Measurements from ENCODE around the gene TOR4A. TPM values are rescaled to one million over a fixed set of nuclear protein-coding genes. Genes with fewer than 3 reads are reported as not detected.

TOR4A gene
- total and polyA plus RNA-seq, 2 experiments from 2014 or later = 2.0 to 19.0 TPM

DNA sequence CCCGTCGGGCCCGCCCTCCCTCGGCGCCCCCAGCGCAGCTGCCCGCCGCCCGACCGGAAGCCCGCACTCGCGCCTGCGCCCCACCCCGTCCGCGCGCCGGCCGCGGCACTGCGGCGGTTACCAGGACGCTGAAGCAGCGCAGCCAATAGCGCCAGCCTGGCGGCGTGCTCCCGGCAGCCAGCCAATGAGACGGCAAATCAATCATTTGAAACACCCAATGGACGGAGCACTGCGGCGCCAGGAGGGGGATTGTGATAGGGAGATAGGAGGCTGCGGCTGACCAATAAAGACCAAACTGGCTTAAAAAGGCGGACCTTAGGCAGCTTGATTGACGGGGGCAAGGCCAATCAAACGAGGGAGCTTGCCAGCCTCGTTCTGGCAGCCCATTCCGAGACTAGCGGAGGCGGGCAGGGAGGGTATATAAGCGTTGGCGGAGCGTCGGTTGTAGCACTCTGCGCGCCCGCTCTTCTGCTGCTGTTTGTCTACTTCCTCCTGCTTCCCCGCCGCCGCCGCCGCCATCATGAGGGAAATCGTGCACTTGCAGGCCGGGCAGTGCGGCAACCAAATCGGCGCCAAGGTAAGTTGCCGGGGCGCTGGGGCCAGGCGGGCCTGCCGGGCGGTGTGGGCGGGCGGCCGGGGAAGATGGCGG, 36.6 kb upstream of the TOR4A start, which contains the start of gene TUBB4B (continued):
- TF ChIP-seq, protein P1, sequence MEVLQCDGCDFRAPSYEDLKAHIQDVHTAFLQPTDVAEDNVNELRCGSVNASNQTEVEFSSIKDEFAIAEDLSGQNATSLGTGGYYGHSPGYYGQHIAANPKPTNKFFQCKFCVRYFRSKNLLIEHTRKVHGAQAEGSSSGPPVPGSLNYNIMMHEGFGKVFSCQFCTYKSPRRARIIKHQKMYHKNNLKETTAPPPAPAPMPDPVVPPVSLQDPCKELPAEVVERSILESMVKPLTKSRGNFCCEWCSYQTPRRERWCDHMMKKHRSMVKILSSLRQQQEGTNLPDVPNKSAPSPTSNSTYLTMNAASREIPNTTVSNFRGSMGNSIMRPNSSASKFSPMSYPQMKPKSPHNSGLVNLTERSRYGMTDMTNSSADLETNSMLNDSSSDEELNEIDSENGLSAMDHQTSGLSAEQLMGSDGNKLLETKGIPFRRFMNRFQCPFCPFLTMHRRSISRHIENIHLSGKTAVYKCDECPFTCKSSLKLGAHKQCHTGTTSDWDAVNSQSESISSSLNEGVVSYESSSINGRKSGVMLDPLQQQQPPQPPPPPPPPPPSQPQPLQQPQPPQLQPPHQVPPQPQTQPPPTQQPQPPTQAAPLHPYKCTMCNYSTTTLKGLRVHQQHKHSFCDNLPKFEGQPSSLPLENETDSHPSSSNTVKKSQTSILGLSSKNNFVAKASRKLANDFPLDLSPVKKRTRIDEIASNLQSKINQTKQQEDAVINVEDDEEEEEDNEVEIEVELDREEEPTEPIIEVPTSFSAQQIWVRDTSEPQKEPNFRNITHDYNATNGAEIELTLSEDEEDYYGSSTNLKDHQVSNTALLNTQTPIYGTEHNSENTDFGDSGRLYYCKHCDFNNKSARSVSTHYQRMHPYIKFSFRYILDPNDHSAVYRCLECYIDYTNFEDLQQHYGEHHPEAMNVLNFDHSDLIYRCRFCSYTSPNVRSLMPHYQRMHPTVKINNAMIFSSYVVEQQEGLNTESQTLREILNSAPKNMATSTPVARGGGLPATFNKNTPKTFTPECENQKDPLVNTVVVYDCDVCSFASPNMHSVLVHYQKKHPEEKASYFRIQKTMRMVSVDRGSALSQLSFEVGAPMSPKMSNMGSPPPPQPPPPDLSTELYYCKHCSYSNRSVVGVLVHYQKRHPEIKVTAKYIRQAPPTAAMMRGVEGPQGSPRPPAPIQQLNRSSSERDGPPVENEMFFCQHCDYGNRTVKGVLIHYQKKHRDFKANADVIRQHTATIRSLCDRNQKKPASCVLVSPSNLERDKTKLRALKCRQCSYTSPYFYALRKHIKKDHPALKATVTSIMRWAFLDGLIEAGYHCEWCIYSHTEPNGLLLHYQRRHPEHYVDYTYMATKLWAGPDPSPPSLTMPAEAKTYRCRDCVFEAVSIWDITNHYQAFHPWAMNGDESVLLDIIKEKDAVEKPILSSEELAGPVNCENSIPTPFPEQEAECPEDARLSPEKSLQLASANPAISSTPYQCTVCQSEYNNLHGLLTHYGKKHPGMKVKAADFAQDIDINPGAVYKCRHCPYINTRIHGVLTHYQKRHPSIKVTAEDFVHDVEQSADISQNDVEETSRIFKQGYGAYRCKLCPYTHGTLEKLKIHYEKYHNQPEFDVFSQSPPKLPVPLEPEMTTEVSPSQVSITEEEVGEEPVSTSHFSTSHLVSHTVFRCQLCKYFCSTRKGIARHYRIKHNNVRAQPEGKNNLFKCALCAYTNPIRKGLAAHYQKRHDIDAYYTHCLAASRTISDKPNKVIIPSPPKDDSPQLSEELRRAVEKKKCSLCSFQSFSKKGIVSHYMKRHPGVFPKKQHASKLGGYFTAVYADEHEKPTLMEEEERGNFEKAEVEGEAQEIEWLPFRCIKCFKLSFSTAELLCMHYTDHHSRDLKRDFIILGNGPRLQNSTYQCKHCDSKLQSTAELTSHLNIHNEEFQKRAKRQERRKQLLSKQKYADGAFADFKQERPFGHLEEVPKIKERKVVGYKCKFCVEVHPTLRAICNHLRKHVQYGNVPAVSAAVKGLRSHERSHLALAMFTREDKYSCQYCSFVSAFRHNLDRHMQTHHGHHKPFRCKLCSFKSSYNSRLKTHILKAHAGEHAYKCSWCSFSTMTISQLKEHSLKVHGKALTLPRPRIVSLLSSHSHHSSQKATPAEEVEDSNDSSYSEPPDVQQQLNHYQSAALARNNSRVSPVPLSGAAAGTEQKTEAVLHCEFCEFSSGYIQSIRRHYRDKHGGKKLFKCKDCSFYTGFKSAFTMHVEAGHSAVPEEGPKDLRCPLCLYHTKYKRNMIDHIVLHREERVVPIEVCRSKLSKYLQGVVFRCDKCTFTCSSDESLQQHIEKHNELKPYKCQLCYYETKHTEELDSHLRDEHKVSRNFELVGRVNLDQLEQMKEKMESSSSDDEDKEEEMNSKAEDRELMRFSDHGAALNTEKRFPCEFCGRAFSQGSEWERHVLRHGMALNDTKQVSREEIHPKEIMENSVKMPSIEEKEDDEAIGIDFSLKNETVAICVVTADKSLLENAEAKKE (CRISPR knock-in tag; IDR thresholded peaks at IDR 0.05) = no peak

DNA sequence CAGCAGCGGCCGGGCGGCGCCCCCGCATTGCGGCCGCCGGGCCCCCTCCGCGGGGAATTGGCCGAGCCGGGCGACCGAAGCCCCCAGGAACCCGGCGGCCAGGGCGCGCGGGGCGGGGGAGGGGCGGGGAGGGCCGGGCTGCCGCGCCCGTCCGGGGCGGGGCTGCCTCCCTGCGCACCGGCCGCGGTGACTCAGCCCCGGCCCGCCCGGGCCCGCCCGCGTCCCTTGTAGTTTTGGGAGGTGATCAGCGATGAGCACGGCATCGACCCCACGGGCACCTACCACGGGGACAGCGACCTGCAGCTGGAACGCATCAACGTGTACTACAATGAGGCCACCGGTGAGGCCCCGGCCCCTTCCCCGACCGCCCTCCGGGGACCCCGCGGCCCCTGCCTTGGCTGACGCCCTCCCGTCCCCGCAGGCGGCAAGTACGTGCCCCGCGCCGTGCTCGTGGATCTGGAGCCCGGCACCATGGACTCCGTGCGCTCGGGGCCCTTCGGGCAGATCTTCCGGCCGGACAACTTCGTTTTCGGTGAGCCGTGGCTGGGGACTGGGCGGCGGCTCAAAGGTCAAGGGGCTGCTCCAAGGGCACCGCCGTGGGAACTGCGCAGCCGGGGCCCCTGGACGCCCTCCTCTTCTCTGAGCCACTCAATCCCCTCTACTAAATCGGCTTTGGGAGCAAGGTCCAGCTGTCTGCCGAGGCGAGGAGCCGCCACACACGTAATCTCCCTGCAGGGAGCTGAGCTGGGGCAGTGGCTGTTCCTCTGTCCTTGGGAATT, 35.8 kb upstream of the TOR4A start:
- no peaks in the 10 kb centered on the region for H3K27me3 ChIP-seq (ENCODE audit: insufficient read depth)
- peak overlapping the region; percentile 89 for H3K4me3 ChIP-seq
- H3K4me2 ChIP-seq = peak overlapping the region; percentile 90
- Mint-ChIP-seq H3K9me3 (no peaks in the 10 kb centered on the region), H3K36me3 (ENCODE audit: low read depth) (peaks cover 31% of the 10 kb centered on the region), H3K27ac (peak overlapping the region; percentile 72; the same call in 1 of the 2 replicates), H3K4me1 (peaks cover 39% of the 10 kb centered on the region), H3K27me3 (ENCODE audit: insufficient read depth, low read depth, poor library complexity) (peaks cover 29% of the 10 kb centered on the region), H3K4me3 (peak overlapping the region; percentile 86)
- H3F3A ChIP-seq (replicated peaks; ENCODE audit: low read depth) = 0 out of 2 replicates have a peak, but pooled peaks cover 29% of the 10 kb centered on the region
- H3K27ac ChIP-seq (ENCODE audit: low read depth) = no peak overlapping the region; the same call in 1 of the 2 replicates
- no peak overlapping the region for H2AFZ ChIP-seq
- peaks cover 27% of the 10 kb centered on the region; the same call in 1 of the 2 replicates for H3K4me1 ChIP-seq (ENCODE audit: insufficient read depth)
- no peaks in the 10 kb centered on the region for H3K36me3 ChIP-seq (ENCODE audit: insufficient read depth)
- ATAC-seq (no peak), DNase-seq (ENCODE audit: low spot score) (no peak)
- H3K9me2 ChIP-seq (ENCODE audit: insufficient read depth) = no peaks in the 10 kb centered on the region
- peaks cover 16% of the 10 kb centered on the region for H4K20me1 ChIP-seq (replicated peaks; ENCODE audit: insufficient read depth)
- H3K79me2 ChIP-seq (replicated peaks; ENCODE audit: insufficient read depth) = peaks cover 29% of the 10 kb centered on the region
- TF ChIP-seq, protein P1 (CRISPR knock-in tag; IDR thresholded peaks at IDR 0.05) = no peak
- TF ChIP-seq, protein P2, sequence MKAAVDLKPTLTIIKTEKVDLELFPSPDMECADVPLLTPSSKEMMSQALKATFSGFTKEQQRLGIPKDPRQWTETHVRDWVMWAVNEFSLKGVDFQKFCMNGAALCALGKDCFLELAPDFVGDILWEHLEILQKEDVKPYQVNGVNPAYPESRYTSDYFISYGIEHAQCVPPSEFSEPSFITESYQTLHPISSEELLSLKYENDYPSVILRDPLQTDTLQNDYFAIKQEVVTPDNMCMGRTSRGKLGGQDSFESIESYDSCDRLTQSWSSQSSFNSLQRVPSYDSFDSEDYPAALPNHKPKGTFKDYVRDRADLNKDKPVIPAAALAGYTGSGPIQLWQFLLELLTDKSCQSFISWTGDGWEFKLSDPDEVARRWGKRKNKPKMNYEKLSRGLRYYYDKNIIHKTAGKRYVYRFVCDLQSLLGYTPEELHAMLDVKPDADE (IDR thresholded peaks at IDR 0.05) = no peak
- TF ChIP-seq POLR2AphosphoS5 (IDR thresholded peaks at IDR 0.05; ENCODE audit: low read depth) = no peak
- TF ChIP-seq ZNF114 (CRISPR knock-in tag; IDR thresholded peaks at IDR 0.05) = no peak
- TF ChIP-seq CREB1 (CRISPR knock-in tag; IDR thresholded peaks at IDR 0.05; ENCODE audit: low read depth) = no peak
- no peak for TF ChIP-seq JUNB (IDR thresholded peaks at IDR 0.05; ENCODE audit: unreplicated experiment)

All from GM23338 (cell line).